ENCODE results near the gene IQCE. TPM values are rescaled to one million over a fixed set of nuclear protein-coding genes. Genes with fewer than 3 reads are reported as not detected.

Gene IQCE
- total and polyA plus RNA-seq, 11 donors: 5.0 to 14.1 (median 10.3) TPM

GRCh38 chr7:2525658-2526630 lies 32.8 kb upstream of the IQCE start:
- H3K4me1 ChIP-seq: peaks cover 0 to 94% (median 59%) of the 10 kb centered on the region in 12 donors
- TF ChIP-seq POLR2A (IDR thresholded peaks at IDR 0.05) (no peak), CTCF (IDR thresholded peaks at IDR 0.05) (no peak)
- DNase-seq (peak in 3 of 5 donors; percentile 26 to 71 (median 47)), ATAC-seq (no peak)
- 84 to 90% (median 87%) methylated on average over 21 to 36 of the region's 36 CpGs for WGBS, 4 donors
- intact Hi-C loops (cut with DNase I): loop anchor here in 1 of 10 donors (2.0 kb wide), 1 partner anchor 45 kb away; no protein-coding TSS in a partner anchor
- peak overlapping the region in 1 of 12 donors; percentile 84 for H3K27ac ChIP-seq
- peaks cover 0 to 43% (median 33%) of the 10 kb centered on the region in 9 donors for H3K36me3 ChIP-seq
- peak overlapping the region in 1 of 12 donors; percentile 9 for H3K4me3 ChIP-seq
- peaks cover 0 to 31% (median 0%) of the 10 kb centered on the region in 9 donors for H3K27me3 ChIP-seq
- H3K9me3 ChIP-seq: no peaks in the 10 kb centered on the region

GRCh38 chr7:2526659-2527504 lies 31.9 kb upstream of the IQCE start:
- peaks cover 0 to 22% (median 0%) of the 10 kb centered on the region in 9 donors for H3K27me3 ChIP-seq

More at GRCh38 chr7:2526659-2527504, 31.9 kb upstream of the IQCE start:
- WGBS, 4 donors: 88 to 91% (median 90%) methylated on average over 28 to 40 of the region's 40 CpGs
- Histone ChIP-seq H3K4me3 (no peak overlapping the region), H3K4me1 (peaks cover 0 to 96% (median 60%) of the 10 kb centered on the region in 12 donors), H3K27ac (peak overlapping the region in 1 of 12 donors; percentile 96), H3K36me3 (peaks cover 0 to 43% (median 33%) of the 10 kb centered on the region in 9 donors), H3K9me3 (no peaks in the 10 kb centered on the region)
- DNase-seq: peak in 3 of 5 donors; percentile 20 to 60 (median 26)
- TF ChIP-seq CTCF (IDR thresholded peaks at IDR 0.05) (no peak), POLR2A (IDR thresholded peaks at IDR 0.05) (no peak)
- no peak for ATAC-seq
- intact Hi-C loops (cut with DNase I): no loop called here
